Melanocyte of skin (primary cell): ENCODE measurements around the gene L3MBTL4. TPM values are rescaled to one million over a fixed set of nuclear protein-coding genes. Genes with fewer than 3 reads are reported as not detected.

Experiments
- small RNA-seq, 2 donors: library from RNA; depleted of rRNA; stranded (forward); fragments of <200 nt; gene quantifications; one replicate each; pipeline ENCODE3, GENCODE V24; 2012
- total RNA-seq, 2 donors: library from RNA; depleted of rRNA; stranded (reverse); fragments of >200 nt; gene quantifications; 2 replicates each; pipeline ENCODE4 v1.2.3, GENCODE V29; 2012

L3MBTL4 gene
- total RNA-seq = under 1 TPM; under 0.01 to 1.00 TPM

DNA sequence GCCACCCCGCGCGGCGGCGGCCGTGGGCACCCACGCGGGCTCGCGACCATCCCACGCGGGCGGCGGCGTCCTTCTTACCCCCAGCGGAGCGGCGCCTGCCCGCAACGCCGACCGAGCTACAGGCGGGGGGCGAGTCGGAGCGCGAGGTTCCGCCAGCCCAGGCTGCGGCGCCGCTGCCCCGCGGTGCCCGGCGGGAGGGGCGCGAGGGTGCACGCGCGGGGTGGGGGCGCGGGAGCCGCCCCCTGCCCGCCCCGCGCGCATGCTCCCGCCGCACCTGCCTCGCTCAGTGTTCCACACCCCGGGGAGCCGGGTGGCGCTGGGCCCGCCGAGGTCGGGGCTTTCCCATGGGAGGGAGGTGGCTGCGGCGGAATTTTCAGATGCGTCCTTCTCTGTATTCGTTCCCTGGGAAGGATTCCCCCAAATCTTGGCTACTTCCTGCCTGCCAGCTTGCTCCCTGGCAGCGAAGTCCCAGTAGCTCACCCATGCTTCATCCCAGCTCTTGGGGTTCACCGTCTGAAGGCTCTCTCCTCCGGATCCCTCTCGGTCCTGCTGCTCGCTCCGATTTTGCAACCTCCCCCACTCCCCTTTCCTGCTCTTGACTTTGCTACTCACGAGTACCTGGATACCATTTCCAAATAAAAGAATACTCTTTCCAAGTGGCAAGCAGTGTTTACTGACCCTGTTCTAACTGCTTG, at the start of gene L3MBTL4:
L3MBTL4 (minus strand) TSS at position 189 of the 695 bp plus-strand sequence. CDS start 103,286 bp downstream, outside the sequence.

Small RNAs within 50 kb of the gene (small RNA-seq; reads per million reads assigned to genes)
- gene RNU5F-3P (0 reads per million in 2 donors), gene RNU6-349P (0 reads per million in 2 donors)
